Suprapubic skin (tissue), 4 donors: Measurements from ENCODE around the gene USO1. TPM values are rescaled to one million over a fixed set of nuclear protein-coding genes. Genes with fewer than 3 reads are reported as not detected.
"Not testable (repeated sequence)": the region's sequence is repeated elsewhere in the genome, so short reads cannot be mapped to it uniquely, and the experiment has no call there.

Experiments used
- DNase-seq, 2 donors: peaks; one replicate each; pipeline ENCODE4 v3.0.0-alpha.2; 2019; ENCODE audit warnings: low spot score in 2 of 2
- H3K27ac ChIP-seq: fragments of 200-600 bp; sonication (generic); one replicate; pipeline ENCODE4 v1.5.1; 2019
- H3K27me3 ChIP-seq: fragments of 200-600 bp; sonication (generic); one replicate; pipeline ENCODE4 v1.5.1; 2019
- H3K36me3 ChIP-seq: fragments of 200-600 bp; sonication (generic); one replicate; pipeline ENCODE4 v1.5.1; 2019
- H3K4me1 ChIP-seq: fragments of 200-600 bp; sonication (generic); one replicate; pipeline ENCODE4 v1.5.1; 2019
- H3K4me3 ChIP-seq: fragments of 200-600 bp; sonication (generic); one replicate; pipeline ENCODE4 v1.5.1; 2019; ENCODE audit warnings: mild to moderate bottlenecking
- H3K9me3 ChIP-seq: fragments of 200-600 bp; sonication (generic); one replicate; pipeline ENCODE4 v1.5.1; 2019
- CTCF ChIP-seq, 2 donors: fragments of 200-600 bp in 1 of 2; fragments of 450-650 bp in 1 of 2; sonication (generic) in 1 of 2; IDR thresholded peaks; one replicate each; pipeline ENCODE4 v1.5.1; 2016 to 2019; ENCODE audit warnings: antibody characterized with exemption in 2 of 2, mild to moderate bottlenecking in 1 of 2, moderate library complexity in 1 of 2
- EP300 ChIP-seq: sonication (generic); formaldehyde crosslinking; IDR thresholded peaks from one replicate; pipeline ENCODE4 v1.6.1; 2017; ENCODE audit warnings: antibody characterized with exemption
- POLR2A ChIP-seq, 2 donors: fragments of 450-650 bp; IDR thresholded peaks; one replicate each; pipeline ENCODE4 v1.6.1; 2017; ENCODE audit warnings: antibody characterized with exemption in 2 of 2, mild to moderate bottlenecking in 2 of 2, moderate library complexity in 2 of 2
- POLR2AphosphoS5 ChIP-seq, 3 donors: sonication (generic); formaldehyde crosslinking; IDR thresholded peaks; one replicate each; pipeline ENCODE4 v1.6.1; 2017; ENCODE audit warnings: antibody characterized with exemption in 3 of 3
- WGBS: methylation state at CpG from one replicate; pipeline ENCODE4 v1.1.5; 2018; 5-methylcytosine and 5-hydroxymethylcytosine counted together
- total RNA-seq, 4 donors: library from RNA; depleted of rRNA; stranded (reverse); fragments of >200 nt; gene quantifications; one replicate each; pipeline ENCODE4 v1.1.0, GENCODE V29; 2016

USO1 gene
- total RNA-seq, 4 donors from 2014 or later = 46.8 to 61.1 (median 55.2) TPM

GRCh38 chr4:75714704-75715103 is 9.7 kb upstream of the USO1 start:
- Histone ChIP-seq H3K27ac (no peak overlapping the region), H3K36me3 (no peaks in the 10 kb centered on the region), H3K4me1 (peaks cover 7% of the 10 kb centered on the region), H3K9me3 (no peaks in the 10 kb centered on the region), H3K4me3 (no peak overlapping the region), H3K27me3 (no peaks in the 10 kb centered on the region)
- DNase-seq = no peak
- 36% methylated on average over 1 of the region's 1 CpG for WGBS
- TF ChIP-seq POLR2AphosphoS5 (IDR thresholded peaks at IDR 0.05) = no peak

GRCh38 chr4:75715105-75715799 is 9.1 kb upstream of the USO1 start:
- Histone ChIP-seq H3K4me1 (peaks cover 7% of the 10 kb centered on the region), H3K27ac (no peak overlapping the region), H3K9me3 (no peaks in the 10 kb centered on the region), H3K36me3 (no peaks in the 10 kb centered on the region), H3K27me3 (no peaks in the 10 kb centered on the region), H3K4me3 (no peak overlapping the region)
- WGBS = 35% methylated on average over 4 of the region's 4 CpGs
- TF ChIP-seq EP300 (no peak), POLR2A (IDR thresholded peaks at IDR 0.05) (no peak), CTCF (IDR thresholded peaks at IDR 0.05) (no peak), POLR2AphosphoS5 (IDR thresholded peaks at IDR 0.05) (no peak)
- DNase-seq = no peak

GRCh38 chr4:75716054-75716453 is 8.3 kb upstream of the USO1 start:
- H3K36me3 ChIP-seq, DNase-seq, H3K27me3 ChIP-seq, H3K9me3 ChIP-seq, H3K4me1 ChIP-seq, H3K4me3 ChIP-seq, H3K27ac ChIP-seq: not testable (repeated sequence)
- WGBS = 89% methylated on average over 3 of the region's 3 CpGs

GRCh38 chr4:75717408-75717807 is 7.0 kb upstream of the USO1 start:
- Histone ChIP-seq H3K27ac (no peak overlapping the region), H3K4me3 (no peak overlapping the region), H3K27me3 (no peaks in the 10 kb centered on the region), H3K4me1 (peaks cover 8% of the 10 kb centered on the region), H3K36me3 (no peaks in the 10 kb centered on the region), H3K9me3 (no peaks in the 10 kb centered on the region)
- DNase-seq = no peak
- TF ChIP-seq POLR2AphosphoS5 (IDR thresholded peaks at IDR 0.05) (no peak), POLR2A (IDR thresholded peaks at IDR 0.05) (no peak), CTCF (IDR thresholded peaks at IDR 0.05) (no peak), EP300 (no peak)
- WGBS = 69% methylated on average over 1 of the region's 1 CpG

- Histone ChIP-seq H3K4me1 (peaks cover 19% of the 10 kb centered on the region), H3K4me3 (no peak overlapping the region), H3K27me3 (no peaks in the 10 kb centered on the region), H3K27ac (no peak overlapping the region), H3K9me3 (no peaks in the 10 kb centered on the region), H3K36me3 (no peaks in the 10 kb centered on the region)
- no peak for DNase-seq
- TF ChIP-seq EP300 = no peak
- TF ChIP-seq POLR2A (IDR thresholded peaks at IDR 0.05) = no peak
- TF ChIP-seq CTCF (IDR thresholded peaks at IDR 0.05) = no peak
- no peak for TF ChIP-seq POLR2AphosphoS5 (IDR thresholded peaks at IDR 0.05)
- WGBS = 84% methylated on average over 2 of the region's 2 CpGs
Observed at GRCh38 chr4:75718529-75718928, 5.8 kb upstream of the USO1 start.

GRCh38 chr4:75722417-75722816 is 2.0 kb upstream of the USO1 start:
- H3K4me3 ChIP-seq = no peak overlapping the region
- H3K4me1 ChIP-seq = peaks cover 37% of the 10 kb centered on the region
- H3K36me3 ChIP-seq = no peaks in the 10 kb centered on the region
- H3K9me3 ChIP-seq = no peaks in the 10 kb centered on the region
- 57% methylated on average over 3 of the region's 3 CpGs for WGBS
- TF ChIP-seq EP300 (no peak), CTCF (IDR thresholded peaks at IDR 0.05) (no peak), POLR2A (IDR thresholded peaks at IDR 0.05) (no peak), POLR2AphosphoS5 (IDR thresholded peaks at IDR 0.05) (no peak)
- no peak overlapping the region for H3K27ac ChIP-seq
- no peak for DNase-seq
- H3K27me3 ChIP-seq = no peaks in the 10 kb centered on the region
